ENCODE measurements around the gene SPAM1.

DNA sequence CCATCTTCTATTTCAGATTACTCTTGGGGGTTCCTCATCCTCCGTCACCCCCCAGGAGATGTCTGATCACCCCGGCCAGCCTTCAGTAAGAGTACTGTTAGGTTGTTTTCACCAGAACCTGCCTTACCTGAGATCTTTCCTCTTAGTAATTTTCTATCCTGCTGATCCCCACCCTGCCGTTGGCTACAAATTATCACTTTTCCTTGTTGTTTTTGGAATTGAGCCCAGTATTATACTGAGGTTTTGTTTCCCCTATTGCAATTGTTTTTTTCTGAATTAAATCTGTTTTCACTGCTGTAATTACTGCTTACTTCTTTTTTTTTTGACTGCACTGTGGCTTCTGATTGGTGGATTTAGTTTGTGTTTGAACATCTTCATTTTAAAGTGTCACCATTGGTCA lies 14.7 kb downstream of the SPAM1 start:
- TF ChIP-seq POLR2A (IDR thresholded peaks at IDR 0.05; ENCODE audit: low read depth) (no peak), CTCF (IDR thresholded peaks at IDR 0.05) (no peak), POLR2AphosphoS5 (IDR thresholded peaks at IDR 0.05) (no peak)
